ENCODE data around the gene TUBGCP4.

DNA sequence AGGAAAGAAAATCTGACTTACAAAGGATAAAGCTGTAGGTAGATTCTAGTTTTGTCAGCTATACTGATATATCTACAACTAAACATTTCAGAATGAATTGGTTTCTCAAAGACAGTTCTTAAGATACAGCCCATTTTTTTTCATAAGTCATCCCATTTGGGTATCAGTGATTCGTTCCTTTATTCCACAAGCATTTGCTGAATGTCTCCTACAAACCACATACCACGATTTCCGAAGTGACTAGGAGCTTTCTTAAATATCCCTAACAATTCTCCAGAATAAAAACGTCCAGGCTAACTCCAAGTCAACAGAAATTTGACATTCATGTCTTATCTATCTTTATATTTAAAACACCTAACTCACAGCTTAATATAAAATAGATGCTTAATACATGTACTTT is 62.3 kb downstream of the TUBGCP4 start:
- TF ChIP-seq POLR2AphosphoS5 (IDR thresholded peaks at IDR 0.05; ENCODE audit: low read depth, low read length) (no peak), SIN3A (IDR thresholded peaks at IDR 0.05; ENCODE audit: borderline replicate concordance, insufficient read depth, low read length) (no peak)
